Erythroblast (primary cell): ENCODE measurements around the gene TCL1A.

Source experiments
- GATA1 ChIP-seq: IDR thresholded peaks from 2 replicates; pipeline ENCODE4 v1.6.1; 2011; ENCODE audit warnings: low read depth, mild to moderate bottlenecking, control low read depth, low read length, moderate library complexity
- POLR2A ChIP-seq: IDR thresholded peaks from 2 replicates; pipeline ENCODE4 v1.6.1; 2011; ENCODE audit warnings: mild to moderate bottlenecking, low read length

GRCh38 chr14:95703341-95703740, 10.6 kb downstream of the TCL1A start:
- TF ChIP-seq POLR2A (no peak), GATA1 (no peak)
